Activated CD4-positive, alpha-beta T cell treated with anti-CD3 and anti-CD28 coated beads, Interleukin-2, amount 50 U/mL, for 1 hour (primary cell): ENCODE data around the gene CD48.
A peak's percentile ranks its signal among the peaks of the same experiment; 100 is the strongest.

Source experiments
- DNase-seq: peaks from one replicate; pipeline ENCODE4 v3.0.0-alpha.2; 2020

The CD48 gene

GRCh38 chr1:160629286-160630210, 82.1 kb downstream of the CD48 start:
- DNase-seq: peak; percentile 76

GRCh38 chr1:160628799-160629263, 82.8 kb downstream of the CD48 start:
- no peak for DNase-seq
